NCI-H2171 (cell line): ENCODE data around the gene PAQR9.

ENCODE experiments used
- DNase-seq: peaks from one replicate; lab custom pipeline; 2025; lab: John Stamatoyannopoulos, UW

PAQR9 gene

GRCh38 chr3:142914286-142914811 lies 49.1 kb downstream of the PAQR9 start:
- no peak for DNase-seq

GRCh38 chr3:142913432-142913831 lies 50.0 kb downstream of the PAQR9 start:
- DNase-seq, result no peak

GRCh38 chr3:142912402-142913172 lies 50.9 kb downstream of the PAQR9 start:
- no peak for DNase-seq
